GM19351 (cell line): ENCODE results near the gene TOE1.
A peak's percentile ranks its signal among the peaks of the same experiment; 100 is the strongest.

Experiments
- ATAC-seq: cut with Tn5 transposase; IDR thresholded peaks from one replicate; pipeline ENCODE4 v1.9.1; 2021; ENCODE audit warnings: mild to moderate bottlenecking, moderate library complexity; ENCODE audit not compliant: unreplicated experiment

TOE1 gene

DNA sequence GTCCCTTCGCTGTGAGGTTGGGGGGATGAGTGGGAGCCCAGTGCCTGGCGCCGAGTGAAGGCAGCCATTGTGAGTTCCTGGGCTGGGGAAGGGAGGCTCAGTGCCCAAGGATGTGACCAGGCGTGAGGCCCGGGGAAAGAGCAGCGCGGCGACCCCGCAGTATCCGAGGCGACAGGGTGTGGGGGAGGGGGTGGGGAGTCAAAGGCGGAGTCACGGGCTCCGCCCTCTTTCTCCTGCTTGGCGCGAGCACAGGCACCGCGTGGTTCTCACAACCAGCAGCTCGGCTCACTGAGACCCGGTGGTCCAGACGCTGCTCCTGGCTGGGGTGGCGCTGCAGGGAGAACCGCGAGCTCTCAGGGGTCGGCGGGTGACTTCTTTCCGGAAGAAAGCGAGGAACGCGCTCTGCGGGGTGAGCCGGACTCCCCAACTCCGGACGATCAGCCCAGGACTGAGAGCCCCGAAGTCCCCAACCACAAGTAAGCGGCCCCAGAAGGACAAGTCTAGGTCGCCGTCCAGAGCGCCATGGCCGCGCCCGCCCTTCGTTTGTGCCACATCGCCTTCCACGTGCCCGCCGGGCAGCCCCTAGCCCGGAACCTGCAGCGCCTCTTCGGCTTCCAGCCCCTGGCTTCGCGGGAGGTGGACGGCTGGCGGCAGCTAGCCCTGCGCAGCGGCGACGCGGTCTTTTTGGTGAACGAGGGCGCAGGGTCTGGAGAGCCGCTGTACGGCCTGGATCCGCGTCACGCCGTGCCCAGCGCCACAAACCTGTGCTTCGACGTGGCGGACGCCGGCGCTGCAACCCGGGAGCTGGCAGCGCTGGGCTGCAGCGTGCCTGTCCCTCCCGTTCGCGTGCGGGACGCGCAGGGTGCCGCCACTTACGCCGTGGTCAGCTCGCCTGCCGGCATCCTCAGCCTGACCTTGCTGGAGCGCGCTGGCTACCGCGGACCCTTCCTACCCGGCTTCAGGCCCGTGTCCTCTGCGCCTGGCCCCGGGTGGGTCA is 13.0 kb upstream of the TOE1 start, which contains the start of gene HPDL:
Gene HPDL (plus strand): TSS at position 269 of the 997 bp plus-strand sequence. CDS start 254 bp downstream, at position 523.
- ATAC-seq = peak; percentile 64

DNA sequence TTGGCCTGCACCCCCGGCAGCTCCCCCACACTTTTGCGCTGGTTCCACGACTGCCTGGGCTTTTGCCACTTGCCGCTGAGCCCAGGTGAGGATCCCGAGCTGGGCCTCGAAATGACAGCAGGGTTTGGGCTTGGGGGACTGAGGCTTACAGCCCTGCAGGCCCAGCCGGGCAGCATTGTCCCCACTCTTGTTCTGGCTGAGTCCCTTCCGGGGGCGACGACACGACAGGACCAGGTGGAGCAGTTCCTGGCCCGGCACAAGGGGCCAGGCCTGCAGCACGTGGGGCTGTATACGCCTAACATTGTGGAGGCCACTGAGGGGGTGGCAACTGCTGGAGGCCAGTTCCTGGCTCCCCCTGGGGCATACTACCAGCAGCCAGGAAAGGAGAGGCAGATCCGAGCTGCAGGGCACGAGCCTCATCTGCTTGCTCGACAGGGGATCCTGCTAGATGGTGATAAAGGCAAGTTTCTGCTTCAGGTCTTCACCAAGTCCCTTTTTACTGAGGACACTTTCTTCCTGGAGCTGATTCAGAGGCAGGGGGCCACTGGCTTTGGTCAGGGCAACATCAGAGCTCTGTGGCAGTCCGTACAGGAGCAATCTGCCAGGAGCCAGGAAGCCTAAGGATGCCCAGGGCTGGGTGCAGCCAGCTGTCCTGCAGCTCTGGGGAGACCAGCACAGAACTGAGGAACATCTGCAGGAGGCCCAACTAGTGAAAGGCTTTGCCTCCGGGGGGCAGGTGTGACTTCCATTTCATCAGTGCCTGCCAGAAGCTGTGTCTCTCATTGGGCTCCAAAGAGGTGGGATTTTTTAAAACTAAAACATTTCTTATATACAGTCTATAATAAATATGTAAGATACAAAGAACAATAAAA is 12.1 kb upstream of the TOE1 start:
- ATAC-seq = no peak

DNA sequence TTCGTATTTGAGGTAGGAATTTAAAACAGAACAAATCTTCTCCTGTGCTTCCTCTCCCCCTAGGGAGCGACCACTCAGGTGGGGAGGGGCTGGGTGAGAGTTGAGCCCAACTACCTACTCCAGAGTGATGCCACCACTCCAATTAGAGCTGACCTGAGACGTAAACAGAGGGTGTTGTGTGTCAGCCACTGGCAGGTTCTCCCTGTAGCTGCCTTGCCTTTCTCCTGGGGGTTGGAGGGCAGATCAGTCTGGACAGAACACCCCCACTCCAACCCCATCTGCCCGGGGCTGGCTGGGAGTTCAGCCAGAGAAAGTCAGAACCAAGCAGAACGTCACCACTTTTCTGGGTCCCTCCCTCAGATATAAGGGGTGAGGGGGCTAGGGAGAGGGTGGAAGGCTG is 11.3 kb upstream of the TOE1 start:
- no peak for ATAC-seq

DNA sequence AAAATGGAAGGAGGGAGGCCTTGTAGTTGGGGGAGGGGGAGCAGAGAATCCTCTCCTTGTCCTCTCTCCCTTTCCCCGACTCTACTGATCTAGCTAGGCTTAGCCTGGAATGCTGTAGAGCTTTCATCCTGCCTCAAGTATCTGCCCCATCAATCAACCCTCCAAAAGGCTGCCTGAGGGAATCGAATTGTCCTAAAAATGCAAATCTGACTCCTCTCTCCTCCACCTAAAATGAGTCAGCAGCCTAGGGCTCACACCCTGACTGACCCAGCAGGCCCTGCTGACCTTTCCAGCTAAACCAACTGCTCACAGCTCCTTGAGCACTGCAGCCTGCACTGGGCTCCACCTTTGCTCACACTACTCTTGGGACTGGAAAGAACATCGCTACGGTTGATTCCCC is 10.5 kb upstream of the TOE1 start:
- no peak for ATAC-seq

DNA sequence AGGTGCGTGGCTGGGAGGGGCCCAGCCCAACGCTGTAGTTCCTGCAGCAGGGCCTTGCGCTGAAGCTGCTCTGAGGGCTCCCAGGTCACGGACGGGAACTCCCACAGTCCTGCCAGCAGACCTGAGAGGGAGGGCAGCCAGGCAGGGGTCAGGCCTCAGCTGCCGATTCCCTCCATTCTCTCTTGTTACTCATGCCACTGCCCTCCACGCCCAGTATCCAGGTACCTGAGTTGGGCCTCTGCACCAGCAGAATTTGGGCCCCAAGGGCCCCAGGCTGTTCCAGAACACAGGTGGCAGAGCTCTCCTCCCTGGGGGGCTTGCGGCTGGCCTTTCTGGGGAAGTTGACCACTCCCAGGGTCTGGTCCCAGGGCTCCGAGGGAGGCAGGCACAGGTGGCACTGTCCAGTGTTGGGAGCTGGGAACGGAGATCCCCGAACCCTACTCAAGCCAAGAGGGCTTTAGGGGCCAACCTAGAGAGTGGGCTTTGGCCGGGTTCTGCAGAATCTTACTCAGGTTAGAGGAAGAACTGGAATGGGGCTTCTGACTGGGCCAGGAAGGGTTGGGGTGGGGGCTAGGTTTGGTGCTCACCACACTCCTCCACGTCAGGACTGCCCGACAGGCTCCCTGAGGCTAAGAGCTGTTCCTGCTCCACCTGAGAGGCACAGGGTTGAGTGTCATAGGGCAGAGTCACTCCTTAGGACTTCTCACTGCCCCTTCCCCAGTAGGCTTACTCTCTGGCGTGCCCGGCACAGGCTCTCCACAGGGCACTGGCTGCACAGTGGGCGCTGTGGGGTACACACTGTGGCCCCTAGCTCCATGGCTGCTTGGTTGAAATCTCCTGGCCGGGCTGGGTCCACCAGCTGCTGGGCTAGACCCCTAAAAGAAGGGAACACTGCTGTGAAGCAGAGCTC is 8.3 kb upstream of the TOE1 start:
- no peak for ATAC-seq

DNA sequence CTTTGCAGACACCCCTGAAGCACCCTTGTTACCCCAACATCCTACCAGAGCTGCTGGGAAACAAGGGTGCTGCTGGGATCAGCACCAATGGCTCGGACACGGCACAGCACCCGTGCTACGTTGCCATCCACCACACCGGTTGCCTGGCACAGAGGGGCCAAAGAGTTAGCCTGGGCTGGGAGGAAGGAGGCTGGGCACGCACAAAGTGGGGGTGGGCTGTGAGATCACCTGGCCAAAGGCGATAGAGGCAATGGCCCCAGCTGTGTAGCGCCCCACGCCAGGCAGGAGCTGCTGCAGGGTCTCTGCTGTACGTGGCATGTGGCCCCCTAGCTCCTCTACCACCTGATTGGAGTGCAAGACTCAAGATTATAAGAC is 7.6 kb upstream of the TOE1 start:
- no peak for ATAC-seq

DNA sequence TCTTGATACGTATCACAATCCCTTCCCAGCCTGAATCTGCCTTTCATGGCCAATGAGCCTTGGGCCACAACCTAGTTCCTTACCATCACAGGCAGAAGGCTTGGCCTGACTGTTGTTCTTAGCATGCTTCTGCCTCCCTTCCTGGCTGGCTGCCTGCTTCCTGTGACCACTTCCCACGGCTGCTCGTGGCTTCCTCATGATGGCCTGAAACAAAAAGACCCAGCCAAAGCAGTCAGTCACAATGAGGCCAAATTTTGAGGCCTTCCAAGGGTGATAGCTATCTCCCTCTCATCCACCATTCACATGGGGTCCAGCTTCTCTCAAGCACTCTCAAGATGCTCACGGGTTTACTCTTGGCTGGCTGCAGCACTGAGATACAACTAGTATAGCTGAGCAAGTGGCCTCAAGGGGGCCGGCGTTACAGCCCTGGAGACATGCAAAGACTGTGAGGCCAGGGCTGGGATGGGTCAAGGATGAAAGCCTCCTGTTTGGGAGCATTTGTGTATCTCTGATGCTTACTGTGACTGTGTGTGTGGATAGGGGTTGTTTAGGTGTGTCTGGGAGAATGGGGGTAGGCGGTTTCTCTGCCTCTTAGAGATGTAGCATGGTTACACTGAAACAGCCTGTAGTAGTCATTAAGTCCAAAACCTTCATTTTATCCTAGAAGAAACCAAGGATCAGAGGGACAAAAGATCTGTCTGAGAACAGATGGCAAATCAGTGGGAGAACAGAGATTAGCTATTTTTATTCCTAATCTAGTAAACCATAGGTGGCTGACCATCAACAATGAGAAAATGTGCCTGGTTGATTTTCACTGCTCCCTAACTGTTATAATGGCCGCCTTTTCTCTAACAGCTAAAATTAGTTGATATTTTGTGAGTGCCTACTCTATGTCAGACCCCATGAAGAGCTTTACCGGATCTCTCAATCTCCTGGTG is 5.4 kb upstream of the TOE1 start:
- ATAC-seq = no peak

DNA sequence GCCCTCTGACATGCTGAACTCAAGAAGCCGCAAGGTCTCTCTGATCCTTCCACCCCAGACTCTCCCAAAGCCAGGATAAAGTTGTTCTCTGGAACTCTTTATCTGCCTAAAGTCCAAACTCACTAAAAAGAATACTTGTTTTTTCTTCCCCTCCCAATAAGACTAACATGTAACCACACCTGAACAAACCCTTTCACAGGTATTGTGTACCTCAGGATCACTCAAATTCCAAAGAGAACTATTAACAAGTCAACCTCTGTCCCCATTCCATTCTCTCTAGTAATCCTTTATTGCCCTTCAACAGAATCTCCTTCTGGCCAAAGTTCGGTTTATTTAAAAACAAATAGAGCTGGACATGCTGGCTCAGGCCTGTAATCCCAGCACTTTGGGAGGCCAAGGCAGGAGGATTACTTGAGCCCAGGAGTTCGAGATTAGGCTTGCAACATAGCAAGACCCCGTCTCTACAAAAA is 4.1 kb upstream of the TOE1 start:
- no peak for ATAC-seq

DNA sequence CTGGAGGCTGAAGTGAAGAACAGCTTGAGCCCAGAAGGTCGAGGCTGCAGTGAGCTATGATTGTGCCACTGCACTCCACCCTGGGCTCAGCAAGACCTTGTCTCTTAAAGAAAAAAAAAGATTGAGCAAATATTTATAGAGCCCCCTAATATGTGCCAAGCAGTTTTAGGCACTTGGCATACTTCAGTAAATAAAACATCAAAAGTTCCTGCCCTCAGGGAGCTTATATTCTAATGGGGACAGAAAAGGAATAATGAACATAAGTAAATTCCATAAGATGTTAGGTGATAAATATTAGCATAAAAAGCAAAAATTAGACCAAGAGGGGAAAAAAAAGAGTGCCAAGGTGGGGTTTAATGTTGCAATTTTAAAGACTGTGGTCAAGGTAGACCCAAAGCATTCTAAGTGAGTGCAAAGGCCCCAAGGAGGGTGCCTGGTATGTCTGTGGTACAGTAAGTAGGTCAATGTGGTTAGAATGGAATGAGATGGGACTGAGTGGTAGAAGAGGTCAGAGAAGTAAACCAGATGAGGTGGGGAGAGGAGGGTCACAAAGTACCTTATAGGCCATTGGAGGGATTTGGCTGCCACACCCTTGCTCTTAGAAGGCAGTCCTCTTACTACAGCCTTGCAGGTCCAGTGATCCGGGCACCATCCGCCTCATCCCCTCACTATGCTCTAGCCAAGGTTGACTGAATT is 2.2 kb upstream of the TOE1 start:
- ATAC-seq = no peak

DNA sequence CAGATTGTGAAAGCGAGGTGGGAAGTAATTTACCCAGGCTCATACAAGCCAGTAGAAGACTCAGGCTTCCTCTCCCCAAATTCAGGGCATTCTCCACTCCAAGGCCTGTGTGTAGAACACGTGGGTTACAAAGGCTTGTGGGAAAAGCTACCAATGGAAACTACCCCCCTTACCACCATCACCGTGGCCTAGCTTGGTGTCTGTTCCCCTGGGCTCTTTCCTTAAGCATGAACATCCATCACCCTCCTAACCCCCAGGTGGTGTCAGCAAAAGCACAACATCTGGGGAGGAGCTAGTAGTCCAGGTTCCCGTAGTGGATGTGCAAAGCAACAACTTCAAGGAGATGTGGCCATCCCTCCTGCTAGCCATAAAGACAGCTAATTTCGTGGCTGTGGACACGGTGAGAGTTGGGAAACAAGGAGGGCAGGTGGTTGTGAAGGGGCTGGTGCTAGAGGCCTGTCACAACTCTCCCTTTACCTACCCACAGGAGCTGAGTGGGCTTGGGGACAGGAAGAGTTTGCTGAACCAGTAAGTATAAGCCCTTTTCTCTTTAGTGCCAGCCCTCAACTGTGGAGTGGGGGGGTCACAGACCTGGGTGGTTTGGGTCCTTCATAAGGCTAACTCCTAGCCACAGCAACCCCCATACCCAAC is 971 bp downstream of the TOE1 start:
- no peak for ATAC-seq

DNA sequence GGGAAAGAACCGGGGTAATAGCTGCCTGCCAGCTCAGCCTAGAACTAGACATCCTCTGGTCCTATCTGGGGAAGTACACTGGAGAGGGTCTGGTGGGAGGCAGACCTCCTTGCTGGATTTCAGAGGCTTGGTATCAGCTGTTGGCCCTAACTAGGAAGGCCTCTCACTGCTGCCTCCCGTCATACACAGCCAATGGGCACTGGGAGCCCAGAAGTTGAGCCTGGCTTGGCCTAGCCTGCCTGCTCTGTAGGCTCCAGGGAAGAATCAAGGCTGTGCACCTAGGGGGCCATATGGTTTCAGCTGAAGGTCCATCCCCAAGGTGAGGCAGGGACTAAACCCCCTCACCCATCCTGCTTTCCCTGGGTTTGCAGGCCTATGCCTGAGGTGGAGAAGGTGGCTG is 4.5 kb downstream of the TOE1 start:
- no peak for ATAC-seq

DNA sequence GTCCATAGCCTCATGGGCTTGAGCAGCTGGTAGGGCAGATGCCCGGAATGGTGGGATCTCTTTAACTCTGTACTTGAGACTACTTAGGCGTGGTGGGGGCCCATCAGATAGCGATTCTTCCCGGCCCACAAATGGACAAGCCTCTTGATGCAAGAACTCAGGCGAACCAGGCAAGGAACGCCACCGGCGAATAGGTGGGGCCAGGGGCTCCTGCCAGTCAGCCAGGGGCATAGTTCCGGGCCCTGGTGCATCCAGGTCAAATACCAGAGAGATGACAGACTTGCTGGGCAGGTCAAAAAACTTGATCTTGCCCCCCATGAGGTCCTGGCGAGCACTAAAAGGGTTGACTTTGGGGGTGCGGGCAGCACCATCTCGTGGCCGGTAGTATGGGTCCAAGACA is 5.0 kb downstream of the TOE1 start:
- ATAC-seq = no peak

DNA sequence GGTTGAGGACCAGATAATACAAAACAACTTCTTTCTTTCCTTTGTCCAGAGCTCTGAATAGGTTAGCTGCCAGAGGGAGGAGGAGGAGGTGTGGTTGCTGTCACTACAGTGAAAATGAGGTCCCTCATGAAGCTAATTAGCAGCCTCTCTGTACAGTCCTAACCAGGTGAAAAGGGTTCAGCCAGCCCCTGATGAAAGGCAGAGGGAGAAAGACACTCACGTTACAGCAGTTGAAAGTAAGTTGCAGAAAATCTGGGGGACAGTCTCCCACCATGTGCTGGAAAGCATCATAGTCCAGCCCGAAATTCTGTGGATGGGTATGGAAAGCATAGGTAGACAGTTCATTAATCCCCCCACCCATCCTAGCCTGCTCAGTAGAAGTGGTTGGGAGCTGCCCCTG is 6.5 kb downstream of the TOE1 start:
- no peak for ATAC-seq

DNA sequence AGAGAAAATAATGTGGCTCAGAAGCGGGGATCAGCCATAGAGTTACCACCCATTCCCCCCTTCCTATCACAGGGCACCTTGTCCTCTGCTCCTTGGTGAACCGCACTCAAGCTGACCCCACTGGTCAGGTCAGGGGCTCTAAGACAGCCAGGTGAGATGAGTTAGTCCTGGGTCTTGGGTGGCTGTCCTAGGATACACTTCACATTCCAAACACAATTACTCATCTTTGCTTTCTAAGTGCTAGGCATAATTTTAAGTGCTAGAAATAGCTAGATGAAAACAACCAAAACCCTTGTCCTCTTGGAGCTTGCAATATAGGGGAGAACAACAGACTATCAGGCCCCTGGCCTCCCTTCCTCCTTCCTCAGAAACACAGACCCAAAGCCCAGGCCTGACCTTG is 8.1 kb downstream of the TOE1 start:
- ATAC-seq = no peak

DNA sequence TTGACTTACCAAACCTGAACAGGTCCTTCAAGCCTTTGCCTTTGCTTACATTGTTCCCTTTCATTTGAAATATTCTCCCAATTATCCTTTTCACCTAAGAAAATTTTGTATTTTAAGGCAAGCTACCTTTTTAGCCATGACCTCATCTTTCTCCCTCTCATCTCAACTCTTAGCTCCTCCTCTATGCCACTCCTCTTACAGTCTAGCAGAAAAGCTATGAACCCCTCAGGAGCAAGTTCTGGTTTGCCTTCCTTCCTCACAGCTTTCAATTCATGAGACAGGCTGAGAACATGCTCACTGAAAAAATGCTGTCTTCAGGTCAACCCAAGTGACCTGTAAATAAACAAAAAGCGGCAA is 8.6 kb downstream of the TOE1 start:
- no peak for ATAC-seq

DNA sequence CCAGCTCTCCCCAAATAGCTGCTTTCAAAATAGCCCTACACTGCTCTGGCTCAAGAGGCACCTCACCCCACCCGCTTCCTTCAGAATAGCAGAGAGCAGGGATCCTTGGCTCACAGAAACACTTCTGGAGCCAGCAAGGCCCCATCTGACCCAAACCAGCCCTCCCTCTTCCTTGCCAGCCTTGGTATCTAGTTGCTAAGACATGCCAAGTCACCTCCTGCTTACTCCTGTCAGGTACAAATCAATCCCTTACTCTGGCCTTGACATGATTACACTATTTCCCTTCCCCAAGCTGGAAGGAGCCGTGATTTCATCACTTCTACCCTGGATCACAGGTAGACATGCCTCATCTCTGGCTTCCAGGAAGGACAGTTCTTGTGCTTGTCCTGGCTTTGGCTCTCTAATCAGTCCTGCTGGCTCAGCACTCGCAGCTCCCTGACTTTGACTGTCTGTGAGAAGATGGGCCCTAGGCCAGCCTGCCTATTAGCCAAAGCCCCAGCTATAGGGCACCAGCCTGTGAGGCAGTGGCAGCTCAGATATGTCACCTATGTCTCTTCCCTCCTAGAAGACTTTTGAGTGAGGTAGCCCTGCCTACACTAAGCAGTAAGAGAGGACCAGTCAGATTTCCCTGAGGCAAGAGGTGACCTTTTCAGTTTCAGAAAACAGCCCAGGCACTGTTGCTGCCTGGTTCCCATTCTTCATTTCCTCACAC is 9.2 kb downstream of the TOE1 start:
- no peak for ATAC-seq

DNA sequence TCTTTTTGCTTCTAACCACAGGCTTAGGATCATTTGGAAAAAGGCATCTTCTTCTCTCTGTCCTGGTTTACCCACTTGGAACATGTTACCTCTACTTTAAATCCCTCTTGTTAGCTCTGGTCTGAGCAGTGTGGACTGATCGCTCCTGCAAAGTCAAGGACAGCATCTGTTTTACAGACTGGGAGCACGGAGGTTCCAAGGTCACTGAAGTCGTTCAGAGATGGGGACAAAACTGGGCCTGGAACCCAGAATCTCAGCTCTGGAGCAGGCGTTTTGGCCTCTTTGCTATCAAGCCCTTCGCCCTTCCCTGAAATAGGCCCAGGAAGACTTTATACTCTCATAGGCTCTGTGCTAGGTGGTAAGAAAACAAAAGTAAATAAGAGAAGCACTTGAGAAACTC is 11.5 kb downstream of the TOE1 start:
- ATAC-seq = no peak

DNA sequence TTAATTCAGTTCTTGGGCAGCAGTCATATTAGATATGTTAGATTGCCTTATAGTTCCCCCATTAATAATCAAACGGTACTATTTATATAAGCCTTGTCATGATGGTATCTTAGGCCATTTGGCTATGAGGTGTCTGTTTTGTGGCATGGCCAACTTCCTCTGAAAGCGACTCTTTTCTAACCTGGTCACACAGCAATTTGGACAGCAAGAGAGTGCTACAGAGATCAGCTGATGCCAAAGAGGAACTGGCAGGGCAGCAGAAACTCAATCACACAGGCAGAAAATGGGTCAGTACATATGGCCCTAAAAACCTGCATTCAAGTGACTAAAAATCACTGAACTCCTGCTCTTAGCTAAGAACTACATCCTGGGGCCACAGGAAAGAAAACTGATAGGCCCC is 13.7 kb downstream of the TOE1 start:
- ATAC-seq = no peak
